Stimulated activated CD8-positive, alpha-beta memory T cell treated with anti-CD3 and anti-CD28 coated beads, Interleukin-4, amount 100 ng/mL, for 24 hours (primary cell): ENCODE data around the gene C2orf74.
"Not testable (repeated sequence)": the region's sequence is repeated elsewhere in the genome, so short reads cannot be mapped to it uniquely, and the experiment has no call there.

Experiments used
- DNase-seq: peaks from one replicate; pipeline ENCODE4 v3.0.0-alpha.2; 2020; ENCODE audit warnings: low read depth

The C2orf74 gene

DNA sequence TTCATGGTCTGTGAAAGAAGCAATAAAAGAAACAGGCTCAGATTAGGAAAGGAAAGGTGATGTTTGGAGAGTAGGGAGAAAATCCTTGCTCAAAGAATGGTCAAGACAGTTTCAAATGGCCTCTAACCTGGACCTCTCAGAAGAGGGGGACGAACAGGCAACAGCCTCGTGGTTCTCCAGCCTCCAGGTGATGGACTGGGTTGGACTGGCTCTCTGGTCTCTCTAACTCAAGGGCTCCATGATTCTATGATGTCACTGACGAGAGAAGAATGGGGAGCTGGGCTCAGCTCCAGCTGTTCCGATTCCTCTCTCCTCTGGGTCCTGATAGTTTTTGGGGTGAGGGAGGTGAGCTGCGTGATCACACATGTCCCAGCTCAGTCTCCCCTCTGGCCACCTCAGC, at the start of gene C2orf74:
Gene C2orf74, plus strand, starts transcription at position 301 of the 400 bp plus-strand sequence. CDS start 327 bp downstream, outside the sequence.
- DNase-seq = no peak

DNA sequence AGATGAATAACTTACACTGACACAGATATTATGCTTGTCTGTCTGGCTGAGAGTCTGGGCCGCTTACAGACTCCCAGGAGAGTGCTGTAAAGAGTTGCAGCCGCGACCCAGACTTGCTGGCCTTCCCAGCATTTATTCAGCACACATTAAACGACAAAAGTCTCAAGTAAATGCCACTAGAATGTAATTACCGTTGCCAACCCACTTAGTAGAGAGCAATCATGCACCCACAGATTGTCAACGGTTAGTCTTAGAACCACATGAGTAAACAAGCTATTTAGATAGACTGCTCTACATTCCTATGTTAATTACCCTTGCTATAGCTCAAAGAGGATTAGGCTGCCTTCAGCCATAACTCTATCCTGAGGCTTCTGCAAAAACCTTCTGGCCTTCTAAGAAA, 47.8 kb upstream of the C2orf74 start:
- no peak for DNase-seq

DNA sequence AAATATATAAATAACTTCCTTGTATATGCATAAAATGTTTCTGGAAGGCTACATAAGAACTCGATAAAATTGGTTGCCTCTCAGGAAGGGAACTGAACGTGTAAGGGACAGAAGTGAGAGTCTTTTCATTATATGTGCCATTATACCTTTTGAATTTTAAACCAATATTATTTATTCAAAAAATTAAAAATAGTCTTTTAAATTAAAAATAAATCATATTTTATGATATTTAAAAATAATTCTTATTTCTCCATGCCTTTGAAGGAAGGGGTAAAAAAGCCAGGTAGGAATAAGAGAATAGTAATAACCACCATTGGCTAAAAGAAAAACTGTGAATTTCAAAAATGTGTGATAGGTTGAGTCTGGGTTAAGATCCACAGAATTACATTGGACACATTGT, 45.7 kb upstream of the C2orf74 start:
- DNase-seq = no peak

- no peak for DNase-seq
These were observed 44.5 kb upstream of the C2orf74 start for GRCh38 chr2:61117534-61117933.

GRCh38 chr2:61125123-61125710, 36.8 kb upstream of the C2orf74 start:
- no peak for DNase-seq

DNA sequence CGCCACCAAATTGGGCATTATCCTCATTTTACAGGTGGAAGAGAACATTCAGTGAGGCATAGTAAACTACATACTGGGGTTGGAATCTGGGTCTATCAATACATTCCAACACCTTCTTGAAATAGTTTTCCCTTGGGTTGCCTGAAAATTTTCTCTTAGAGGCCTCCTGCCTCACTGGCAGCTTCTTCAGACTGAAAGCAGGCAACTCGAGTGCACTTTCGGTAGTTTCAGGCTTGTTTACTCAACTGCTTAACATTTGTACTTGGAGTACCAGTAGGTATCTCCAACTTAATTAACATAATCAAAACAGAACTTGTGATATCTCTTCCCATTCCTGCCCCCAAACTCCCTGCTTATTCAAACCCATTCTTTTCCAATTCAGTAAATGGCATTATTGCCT, 36.2 kb upstream of the C2orf74 start:
- DNase-seq = no peak

DNA sequence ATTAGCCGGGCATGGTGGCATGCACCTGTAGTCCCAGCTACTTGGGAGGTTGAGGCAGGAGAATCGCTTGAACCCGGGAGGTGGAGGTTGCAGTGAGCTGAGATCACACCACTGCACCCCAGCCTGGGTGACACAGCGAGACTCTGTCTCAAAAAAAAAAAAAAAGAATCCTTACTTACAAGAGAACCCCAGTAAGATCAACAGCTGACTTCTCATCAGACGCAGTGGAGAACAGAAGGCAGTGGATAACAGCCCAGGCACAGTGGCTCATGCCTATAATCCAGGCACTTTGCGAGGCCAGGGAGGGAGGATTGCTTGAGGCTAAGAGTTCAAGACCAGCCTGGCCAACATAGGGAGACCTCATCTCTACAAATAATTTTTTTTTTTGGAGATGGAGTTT, 33.9 kb upstream of the C2orf74 start:
- not testable (repeated sequence) for DNase-seq

DNA sequence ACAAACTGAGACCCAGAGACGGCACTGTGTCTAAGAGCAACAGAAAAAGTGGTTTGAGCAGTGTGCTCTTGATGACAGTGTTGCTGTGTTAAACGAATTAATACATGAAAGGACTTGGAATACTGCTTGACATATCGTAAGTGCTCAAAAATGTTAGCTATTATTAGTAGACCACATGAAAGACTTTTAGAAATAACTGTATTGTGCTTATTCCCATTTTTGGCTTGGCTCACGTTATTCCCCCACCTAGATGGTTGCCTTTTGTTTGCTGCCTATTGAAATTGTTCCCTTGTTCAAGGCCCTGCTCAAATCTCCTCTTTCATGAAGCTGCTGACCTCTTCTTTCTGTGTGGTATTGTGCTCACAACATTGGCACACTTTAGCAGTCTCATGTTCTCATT, 27.8 kb upstream of the C2orf74 start:
- DNase-seq = no peak

- DNase-seq = no peak
These were observed 26.5 kb upstream of the C2orf74 start for GRCh38 chr2:61135510-61135909.

DNA sequence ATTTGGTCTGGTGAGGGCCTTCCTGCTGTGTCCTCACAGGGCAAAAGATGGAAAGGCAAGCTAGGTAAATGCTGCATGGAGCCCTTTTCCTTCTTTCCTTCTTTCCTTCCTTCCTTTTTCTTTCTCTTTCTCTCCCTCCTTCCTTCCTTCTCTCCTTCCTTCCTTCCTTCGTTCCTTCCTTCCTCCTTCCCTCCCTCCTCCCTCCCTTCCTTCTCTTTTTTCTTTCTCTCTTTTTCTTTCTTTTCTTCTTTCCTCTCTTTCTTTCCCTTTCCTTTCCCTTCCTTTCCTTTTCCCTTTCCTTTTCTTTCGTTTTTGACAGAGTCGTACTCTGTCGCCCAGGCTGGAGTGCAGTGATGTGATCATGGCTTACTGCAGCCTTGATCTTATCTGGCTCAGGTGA, 23.1 kb upstream of the C2orf74 start:
- DNase-seq = no peak

DNA sequence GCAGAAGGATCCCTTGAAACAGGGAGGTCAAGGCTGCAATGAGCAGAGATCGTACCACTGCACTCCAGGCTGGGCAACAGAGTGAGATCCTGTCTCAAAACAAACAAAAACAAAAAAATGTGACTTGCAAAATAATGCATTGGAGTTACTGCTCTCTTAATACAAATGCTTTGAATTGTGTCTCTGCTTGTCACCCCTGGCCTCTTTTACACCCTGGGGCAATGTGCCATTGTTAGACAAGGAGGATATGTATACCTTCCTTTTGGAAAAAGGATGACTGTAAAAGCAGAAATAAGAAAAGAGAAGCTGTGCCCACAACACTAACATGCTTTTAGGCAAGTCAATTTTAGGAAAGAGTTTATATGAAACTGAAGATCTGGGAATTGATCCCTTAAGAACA, 20.8 kb upstream of the C2orf74 start:
- no peak for DNase-seq

GRCh38 chr2:61144697-61145268, 17.2 kb upstream of the C2orf74 start:
- DNase-seq = peak; percentile 87

GRCh38 chr2:61145990-61146389, 16.0 kb upstream of the C2orf74 start:
- DNase-seq = no peak

GRCh38 chr2:61148091-61148490, 13.9 kb upstream of the C2orf74 start:
- DNase-seq = not testable (repeated sequence)

GRCh38 chr2:61149074-61149473, 12.9 kb upstream of the C2orf74 start:
- DNase-seq = no peak

DNA sequence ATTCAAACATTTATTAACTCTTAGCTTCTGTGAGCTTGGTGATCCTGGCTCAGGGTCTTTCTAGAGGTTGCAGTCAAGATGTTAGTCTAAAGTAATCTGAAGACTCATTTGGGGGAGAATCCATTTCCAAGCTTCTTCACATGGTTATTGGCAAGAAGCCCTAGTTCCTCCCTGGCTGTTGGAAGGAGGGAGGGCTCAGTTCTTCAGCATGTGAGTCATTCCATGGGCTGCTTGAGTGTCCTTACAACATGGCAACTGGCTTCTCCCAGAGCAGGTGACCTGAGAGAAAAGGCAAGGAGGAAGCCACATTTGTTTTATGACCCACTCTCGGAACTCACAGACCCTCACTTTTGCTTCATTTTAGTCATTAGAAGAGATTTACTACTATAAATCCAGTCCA, 10.6 kb upstream of the C2orf74 start:
- no peak for DNase-seq

- DNase-seq = no peak
These were observed 4.5 kb upstream of the C2orf74 start for GRCh38 chr2:61157371-61158003.

GRCh38 chr2:61158356-61158955, 3.5 kb upstream of the C2orf74 start:
- DNase-seq = no peak

DNA sequence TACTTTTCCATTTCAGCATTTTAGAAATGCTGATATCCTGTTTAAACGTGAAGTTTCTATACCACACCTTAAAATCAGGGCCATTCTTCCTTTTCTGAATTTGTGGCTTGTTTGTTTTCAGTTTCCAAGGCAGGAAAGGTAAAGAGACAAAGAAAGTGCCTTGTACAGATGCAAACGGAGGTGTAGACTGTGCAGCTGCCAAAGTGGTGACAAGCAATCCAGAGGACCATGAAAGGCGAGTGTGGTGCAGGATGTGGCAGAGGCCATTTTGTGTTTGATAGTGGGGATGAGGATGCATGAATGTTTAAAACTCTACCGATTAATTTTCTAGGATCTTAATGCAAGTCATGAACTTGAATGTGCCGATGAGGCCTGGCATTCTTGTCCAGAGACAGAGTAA, 733 bp downstream of the C2orf74 start:
- no peak for DNase-seq

- not testable (repeated sequence) for DNase-seq
These were observed 3.1 kb downstream of the C2orf74 start for GRCh38 chr2:61165082-61165481.

- no peak for DNase-seq
These were observed 4.0 kb downstream of the C2orf74 start for GRCh38 chr2:61165946-61166345.

DNA sequence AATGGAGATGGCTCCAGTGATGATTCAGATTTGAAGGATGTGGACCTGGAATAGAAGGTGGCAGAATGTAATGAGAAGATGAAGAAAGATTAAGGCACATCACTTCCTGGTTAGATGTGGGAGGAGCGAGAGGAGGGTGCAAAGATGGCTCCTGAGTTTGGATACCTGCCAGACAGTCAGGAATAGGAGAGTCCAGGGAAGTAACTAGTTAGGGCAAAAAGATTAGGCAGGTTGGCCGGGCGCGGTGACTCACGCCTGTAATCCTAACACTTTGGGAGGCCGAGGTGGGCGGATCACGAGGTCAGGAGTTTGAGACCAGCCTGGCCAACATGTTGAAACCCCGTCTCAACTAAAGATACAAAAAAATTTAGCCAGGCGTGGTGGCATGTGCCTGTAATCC, 5.6 kb downstream of the C2orf74 start:
- no peak for DNase-seq

- no peak for DNase-seq
These were observed 10.7 kb downstream of the C2orf74 start for GRCh38 chr2:61172671-61173070.
